ENCODE results near the gene MAGI2. TPM values are rescaled to one million over a fixed set of nuclear protein-coding genes. Genes with fewer than 3 reads are reported as not detected.

The MAGI2 gene
- total RNA-seq, 1 experiment from 2014 or later, result 14.3 TPM

DNA sequence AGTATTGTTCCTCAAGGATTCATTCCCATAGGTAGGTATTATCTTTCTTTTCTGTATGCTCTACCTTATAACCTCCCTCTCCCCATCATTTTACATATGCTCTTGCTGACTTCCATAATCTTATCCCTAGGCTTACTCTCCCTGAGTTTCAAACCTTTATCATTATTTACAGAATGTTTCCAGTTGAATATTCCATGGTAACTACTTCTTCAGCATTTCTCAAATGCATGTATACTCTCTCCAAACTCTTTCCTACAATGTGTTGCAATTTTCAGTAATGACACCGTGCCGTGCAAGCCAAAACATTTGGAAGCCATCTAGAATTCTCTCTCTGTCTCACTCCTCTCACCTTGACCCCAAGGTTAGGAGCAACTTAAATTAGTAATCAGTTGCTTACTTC lies 548.5 kb downstream of the MAGI2 start:
- no peak overlapping the region for H2BK120ac ChIP-seq (ENCODE audit: low read depth, low read length, poor library complexity, severe bottlenecking)
- H3K9ac ChIP-seq (ENCODE audit: extremely low read depth, insufficient read length, low read length), result no peak overlapping the region
- no peaks in the 10 kb centered on the region for H3K9me3 Mint-ChIP-seq
- H3K56ac ChIP-seq (ENCODE audit: insufficient read length, low read depth, low read length), result no peak overlapping the region
- H4K8ac ChIP-seq (replicated peaks; ENCODE audit: insufficient read length, low read depth, low read length), result no peak overlapping the region
- no peaks in the 10 kb centered on the region for H3K27me3 Mint-ChIP-seq (ENCODE audit: low read depth)
- H3K14ac ChIP-seq (ENCODE audit: insufficient read depth, low read length), result no peak overlapping the region
- no peak overlapping the region for H2AFZ ChIP-seq (ENCODE audit: low read length)
- H3K9me3 ChIP-seq (ENCODE audit: control insufficient read depth, low read depth, low read length), result no peaks in the 10 kb centered on the region
- no peak overlapping the region for H4K91ac ChIP-seq (ENCODE audit: insufficient read length, low read depth, low read length)
- no peak overlapping the region for H3K23ac ChIP-seq (ENCODE audit: insufficient read length, low read depth, low read length)
- H3K4ac ChIP-seq (ENCODE audit: low read depth, low read length), result no peak overlapping the region
- no peaks in the 10 kb centered on the region for H3K23me2 ChIP-seq (ENCODE audit: insufficient read length, low read depth, low read length, poor library complexity, severe bottlenecking)
- no peak overlapping the region for H2BK15ac ChIP-seq (ENCODE audit: low read depth, low read length)
- no peaks in the 10 kb centered on the region for H3K4me1 ChIP-seq (ENCODE audit: insufficient read depth, low read length)
- H3T11ph ChIP-seq (ENCODE audit: low read length), result no peak overlapping the region
- no peak overlapping the region for H4K5ac ChIP-seq (ENCODE audit: insufficient read length, low read depth, low read length)
- no peak for DNase-seq
- H3K27me3 ChIP-seq (ENCODE audit: insufficient read depth, low read length), result no peaks in the 10 kb centered on the region
- H3K27ac ChIP-seq (ENCODE audit: insufficient read length, low read depth, low read length), result no peak overlapping the region
- H3K36me3 Mint-ChIP-seq (ENCODE audit: insufficient read depth in 1 of 3, low read depth in 3 of 3), result no peaks in the 10 kb centered on the region; a peak in 1 of 7 replicates
- no peak overlapping the region for H2BK5ac ChIP-seq (ENCODE audit: insufficient read length, low read length)
- no peak overlapping the region for H2BK20ac ChIP-seq (ENCODE audit: low read depth, low read length, poor library complexity, severe bottlenecking)
- peaks cover 6 to 7% of the 10 kb centered on the region in 2 experiments for H3K4me1 Mint-ChIP-seq
- H3K27ac Mint-ChIP-seq, result no peak overlapping the region
- H3K79me2 ChIP-seq (ENCODE audit: insufficient read depth, low read length), result no peaks in the 10 kb centered on the region
- H3K4me3 Mint-ChIP-seq, result no peak overlapping the region
- WGBS (ENCODE audit: extremely low coverage, insufficient read length, low lambda C conversion rate), result no CpG with 5 or more reads among the region's 2 CpGs
- no peak overlapping the region for H3K18ac ChIP-seq (ENCODE audit: insufficient read length, low read depth, low read length)
- H4K20me1 ChIP-seq (ENCODE audit: control insufficient read depth, insufficient read depth, insufficient read length), result no peaks in the 10 kb centered on the region
- no peaks in the 10 kb centered on the region for H3K79me1 ChIP-seq (ENCODE audit: insufficient read depth, low read depth, low read length, poor library complexity, severe bottlenecking)
- TF ChIP-seq, protein P1, sequence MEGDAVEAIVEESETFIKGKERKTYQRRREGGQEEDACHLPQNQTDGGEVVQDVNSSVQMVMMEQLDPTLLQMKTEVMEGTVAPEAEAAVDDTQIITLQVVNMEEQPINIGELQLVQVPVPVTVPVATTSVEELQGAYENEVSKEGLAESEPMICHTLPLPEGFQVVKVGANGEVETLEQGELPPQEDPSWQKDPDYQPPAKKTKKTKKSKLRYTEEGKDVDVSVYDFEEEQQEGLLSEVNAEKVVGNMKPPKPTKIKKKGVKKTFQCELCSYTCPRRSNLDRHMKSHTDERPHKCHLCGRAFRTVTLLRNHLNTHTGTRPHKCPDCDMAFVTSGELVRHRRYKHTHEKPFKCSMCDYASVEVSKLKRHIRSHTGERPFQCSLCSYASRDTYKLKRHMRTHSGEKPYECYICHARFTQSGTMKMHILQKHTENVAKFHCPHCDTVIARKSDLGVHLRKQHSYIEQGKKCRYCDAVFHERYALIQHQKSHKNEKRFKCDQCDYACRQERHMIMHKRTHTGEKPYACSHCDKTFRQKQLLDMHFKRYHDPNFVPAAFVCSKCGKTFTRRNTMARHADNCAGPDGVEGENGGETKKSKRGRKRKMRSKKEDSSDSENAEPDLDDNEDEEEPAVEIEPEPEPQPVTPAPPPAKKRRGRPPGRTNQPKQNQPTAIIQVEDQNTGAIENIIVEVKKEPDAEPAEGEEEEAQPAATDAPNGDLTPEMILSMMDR (conservative IDR thresholded peaks at IDR 0.05), result no peak
- H3K4me2 ChIP-seq (ENCODE audit: insufficient read depth, insufficient read length, low read length), result no peak overlapping the region
- no peak overlapping the region for H2AK5ac ChIP-seq (ENCODE audit: insufficient read length, low read length)
- no peak overlapping the region for H2BK12ac ChIP-seq (ENCODE audit: insufficient read length, low read depth, low read length)
